PFSK-1 (cell line): ENCODE results near the gene C6orf15.

Experiments
- POLR2AphosphoS5 ChIP-seq: IDR thresholded peaks from 2 replicates; pipeline ENCODE4 v1.6.1; 2012; ENCODE audit warnings: low read depth, mild to moderate bottlenecking, control low read depth, low read length, moderate library complexity
- SIN3A ChIP-seq: IDR thresholded peaks from 2 replicates; pipeline ENCODE4 v1.6.1; 2012; ENCODE audit warnings: mild to moderate bottlenecking, low read length, moderate library complexity, borderline replicate concordance; ENCODE audit not compliant: insufficient read depth
- TAF1 ChIP-seq: IDR thresholded peaks from 2 replicates; pipeline ENCODE4 v1.6.1; 2012; ENCODE audit warnings: low read length, control low read depth, borderline replicate concordance; ENCODE audit not compliant: insufficient read depth

DNA sequence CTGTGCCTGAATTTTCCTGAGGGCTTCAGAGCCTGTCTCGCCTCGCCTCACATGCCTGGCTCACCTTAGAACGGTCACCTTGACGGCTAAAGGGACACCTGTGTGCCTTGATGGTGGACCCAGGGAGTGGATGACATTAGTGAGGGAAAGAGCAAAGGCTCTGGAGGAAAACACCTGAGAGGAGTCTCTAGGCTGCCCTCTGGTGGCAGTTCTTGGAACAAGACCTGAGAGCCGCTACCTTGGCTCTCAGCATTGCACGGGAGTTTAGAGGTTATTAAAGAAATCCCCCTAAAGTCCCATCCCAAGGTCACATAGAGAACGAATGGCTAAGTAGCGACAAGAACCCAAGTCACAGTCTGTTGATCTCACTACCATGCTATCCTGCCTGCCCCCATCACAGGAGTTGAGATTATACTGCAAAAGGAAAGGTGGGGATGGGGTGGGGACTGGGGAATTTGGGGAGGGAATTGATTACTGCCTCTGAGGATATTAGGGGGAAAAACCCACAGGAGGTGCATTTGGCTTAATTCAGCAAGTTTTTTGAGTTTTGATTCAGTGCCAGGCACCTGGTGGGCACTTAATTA is 15.8 kb upstream of the C6orf15 start:
- no peak for TF ChIP-seq POLR2AphosphoS5
- TF ChIP-seq SIN3A: no peak
- TF ChIP-seq TAF1: no peak
